Measurements from ENCODE around the gene ZMYM4.

ZMYM4 gene

GRCh38 chr1:35406103-35406502 is 137.6 kb downstream of the ZMYM4 start:
- no peak for DNase-seq (ENCODE audit: low read depth in 2 of 2)

- no peak for DNase-seq (ENCODE audit: low read depth in 2 of 2)
Observed at GRCh38 chr1:35407743-35408142, 139.2 kb downstream of the ZMYM4 start.

- DNase-seq (ENCODE audit: low read depth in 2 of 2): no peak
Observed at GRCh38 chr1:35408925-35409324, 140.4 kb downstream of the ZMYM4 start.

DNA sequence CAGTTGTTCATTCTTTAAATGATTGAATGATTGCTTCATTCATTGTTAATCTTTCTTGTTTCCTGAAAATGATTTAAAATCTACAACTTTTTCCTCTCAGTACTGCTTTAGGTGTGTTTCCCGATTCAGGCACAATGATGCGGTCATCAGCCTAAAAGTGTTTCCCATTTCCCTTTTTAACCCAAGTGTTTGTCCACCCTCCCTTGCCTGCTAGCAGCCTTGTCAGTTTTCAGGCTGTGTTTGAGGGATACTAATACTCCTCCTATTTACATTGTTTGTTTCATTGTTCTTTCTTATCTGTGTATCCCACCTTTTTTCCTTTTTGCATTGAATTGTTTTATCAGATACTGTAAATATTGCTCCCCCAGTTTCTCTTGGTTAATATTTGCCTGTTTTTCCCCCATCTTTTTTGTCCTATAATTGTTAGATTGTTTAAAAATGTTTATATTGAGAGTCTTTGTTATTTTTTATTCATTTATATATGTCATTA is 157.6 kb downstream of the ZMYM4 start:
- DNase-seq (ENCODE audit: low read depth in 2 of 2): no peak

- DNase-seq (ENCODE audit: low read depth in 2 of 2): no peak
Observed at GRCh38 chr1:35428360-35428759, 159.9 kb downstream of the ZMYM4 start.

DNA sequence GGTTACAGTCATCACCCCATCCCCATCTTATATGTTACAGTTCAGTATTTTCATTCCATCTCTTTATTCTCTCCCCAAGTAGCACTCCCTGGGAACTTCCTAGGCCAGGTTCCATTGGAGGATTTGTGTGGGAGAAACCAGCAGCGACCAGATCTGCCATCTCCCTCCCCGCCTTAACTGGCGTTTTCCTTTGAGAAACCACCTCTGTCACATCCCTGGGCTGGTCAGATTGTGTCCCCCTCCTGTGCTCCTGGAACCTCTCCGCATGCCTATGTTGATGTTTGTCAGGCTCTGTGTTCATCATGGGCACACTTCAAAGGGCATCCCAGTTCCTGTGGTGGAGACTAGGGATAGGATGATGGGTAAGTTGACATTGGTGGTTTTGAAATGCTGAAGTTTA is 162.3 kb downstream of the ZMYM4 start:
- DNase-seq (ENCODE audit: low read depth in 2 of 2): no peak

DNA sequence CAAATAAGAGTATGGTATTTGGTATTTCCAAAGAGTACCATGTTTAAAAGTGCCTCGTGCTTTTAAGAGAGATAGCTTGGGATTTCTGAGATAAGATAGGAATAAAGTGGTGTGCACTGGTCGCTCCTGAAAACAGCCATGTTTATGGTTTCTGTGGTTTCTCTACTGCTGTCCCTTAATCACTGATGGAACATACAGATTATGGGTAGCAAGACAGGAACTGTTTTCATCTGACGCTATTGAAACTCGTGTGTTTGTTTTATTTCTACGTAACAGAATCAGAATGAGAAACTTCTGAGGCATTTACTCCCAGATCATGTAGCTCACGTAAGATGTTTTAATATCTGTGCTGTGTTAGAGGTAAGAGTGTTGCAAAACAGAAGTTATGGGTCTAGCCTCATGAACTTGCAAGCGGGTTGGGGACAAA is 162.7 kb downstream of the ZMYM4 start:
- no peak for DNase-seq (ENCODE audit: low read depth in 2 of 2)

DNA sequence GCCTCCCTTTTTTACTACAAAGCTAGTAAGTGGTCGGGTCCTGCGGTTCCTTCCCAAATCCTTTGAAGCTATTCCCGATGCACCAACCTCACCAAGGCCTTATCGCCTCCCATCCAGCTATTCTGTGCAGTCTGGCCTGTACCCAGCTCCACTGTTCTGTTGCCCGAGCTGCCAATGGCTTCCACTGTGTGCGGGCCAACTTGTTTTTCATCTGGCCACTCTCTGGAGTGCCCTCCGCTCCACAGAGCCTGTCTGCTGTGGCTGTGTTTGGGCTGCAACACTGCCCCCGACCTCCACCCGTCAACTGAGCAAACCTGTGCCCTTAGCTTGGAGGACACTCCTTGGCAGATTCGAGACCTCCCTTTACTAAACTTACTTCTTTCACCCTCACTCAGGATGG is 163.7 kb downstream of the ZMYM4 start:
- DNase-seq (ENCODE audit: low read depth in 2 of 2): no peak

GRCh38 chr1:35433714-35434113 is 165.2 kb downstream of the ZMYM4 start:
- DNase-seq (ENCODE audit: low read depth in 2 of 2): no peak

- no peak for DNase-seq (ENCODE audit: low read depth in 2 of 2)
Observed at GRCh38 chr1:35434703-35435102, 166.2 kb downstream of the ZMYM4 start.

DNA sequence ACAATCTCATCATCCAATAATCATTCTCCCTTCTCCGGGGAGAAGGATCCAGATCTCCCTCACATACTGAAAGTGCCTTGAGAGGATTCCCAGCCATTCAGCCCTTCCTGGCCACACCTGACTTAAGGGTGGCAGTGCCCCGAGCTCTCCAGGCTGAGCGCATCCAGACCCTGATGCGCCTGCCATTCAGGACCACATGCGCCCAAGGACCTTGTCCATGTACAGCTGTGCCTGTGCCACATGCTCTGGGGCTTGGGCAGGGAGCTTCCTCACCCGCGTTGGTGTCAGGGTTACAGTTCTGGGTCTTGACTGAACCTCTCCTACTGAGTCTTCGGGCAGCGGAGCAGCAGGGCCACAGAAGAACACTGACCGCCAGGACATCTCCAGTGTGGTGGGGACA is 167.6 kb downstream of the ZMYM4 start:
- no peak for DNase-seq (ENCODE audit: low read depth in 2 of 2)

- DNase-seq (ENCODE audit: low read depth in 2 of 2): no peak
Observed at GRCh38 chr1:35437200-35437599, 168.7 kb downstream of the ZMYM4 start.

- no peak for DNase-seq (ENCODE audit: low read depth in 2 of 2)
Observed at GRCh38 chr1:35439626-35440025, 171.1 kb downstream of the ZMYM4 start.

- DNase-seq (ENCODE audit: low read depth in 2 of 2): no peak
Observed at GRCh38 chr1:35441926-35442579, 173.5 kb downstream of the ZMYM4 start.

DNA sequence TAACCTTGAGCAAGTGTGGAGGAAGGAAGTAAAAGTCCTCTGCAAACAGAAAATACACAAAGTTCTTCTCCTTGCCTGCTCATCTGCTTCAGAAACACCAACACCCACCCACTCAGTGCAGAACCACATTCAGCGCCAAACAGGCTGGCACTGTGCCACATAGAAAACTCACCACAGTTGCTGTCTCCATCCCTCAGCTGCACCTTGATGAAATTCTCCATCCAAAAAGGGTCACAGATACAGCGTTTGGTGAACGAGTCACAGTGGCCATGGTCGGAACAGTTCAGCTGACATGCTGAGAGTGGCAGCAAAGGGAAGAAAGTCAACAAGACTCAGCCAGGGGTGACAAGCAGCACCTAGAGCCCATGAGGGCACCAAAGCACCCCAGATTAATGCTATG is 174.2 kb downstream of the ZMYM4 start:
- no peak for DNase-seq (ENCODE audit: low read depth in 2 of 2)

GRCh38 chr1:35443768-35444518 is 175.4 kb downstream of the ZMYM4 start:
- DNase-seq (ENCODE audit: low read depth in 2 of 2): no peak

DNA sequence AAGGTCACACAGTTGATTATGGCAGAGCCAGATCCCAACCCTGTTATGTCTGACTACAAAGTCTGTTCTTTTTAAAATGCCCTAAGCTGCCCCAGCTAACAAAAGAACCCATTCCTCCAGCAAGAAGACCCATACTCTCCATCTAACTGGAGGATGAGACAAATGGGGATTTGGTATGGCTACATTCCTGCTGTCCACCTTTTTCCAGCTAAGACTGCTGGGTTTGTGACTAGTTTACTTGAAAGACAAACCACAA is 175.9 kb downstream of the ZMYM4 start:
- DNase-seq (ENCODE audit: low read depth in 2 of 2): no peak

GRCh38 chr1:35447278-35447677 is 178.8 kb downstream of the ZMYM4 start:
- no peak for DNase-seq (ENCODE audit: low read depth in 2 of 2)

GRCh38 chr1:35448344-35448801 is 179.9 kb downstream of the ZMYM4 start:
- DNase-seq (ENCODE audit: low read depth in 2 of 2): peak; percentile 81 to 82

GRCh38 chr1:35449334-35450008 is 181.0 kb downstream of the ZMYM4 start:
- DNase-seq (ENCODE audit: low read depth in 2 of 2): peak; percentile 65 to 70

GRCh38 chr1:35451125-35451528 is 182.6 kb downstream of the ZMYM4 start:
- peak; percentile 23 to 26 for DNase-seq (ENCODE audit: low read depth in 2 of 2)

DNA sequence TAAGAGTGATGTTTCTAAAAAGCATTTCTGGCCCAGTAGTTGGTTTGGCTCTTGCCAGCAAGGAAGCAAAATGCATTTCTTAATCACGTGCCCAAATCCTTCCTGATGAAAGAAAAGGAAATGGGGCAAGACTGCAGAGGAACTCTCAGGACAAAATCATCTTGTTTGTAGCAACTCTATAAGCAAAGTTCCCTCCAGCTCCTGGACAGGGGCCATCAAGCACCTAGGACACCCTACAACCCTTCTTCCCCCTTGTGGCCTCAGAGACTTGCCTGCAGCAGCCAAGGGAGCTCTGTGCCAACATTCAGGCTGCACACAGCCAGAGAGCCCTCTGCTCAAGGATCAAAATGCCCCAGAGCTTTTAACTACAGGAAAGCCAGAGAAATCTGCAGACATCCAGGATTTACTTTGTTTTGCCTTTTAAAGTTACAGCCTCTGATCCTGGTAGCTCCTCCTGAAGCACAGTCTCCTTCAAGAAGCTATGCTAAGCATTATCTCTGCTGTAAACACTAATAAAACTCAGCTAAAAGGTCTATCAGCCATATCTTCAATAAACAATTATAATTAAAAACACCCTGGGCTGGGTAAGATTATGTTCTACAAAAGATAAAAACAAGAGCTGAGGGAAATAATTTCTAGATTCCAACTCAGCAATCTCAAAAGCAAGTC is 183.7 kb downstream of the ZMYM4 start:
- DNase-seq (ENCODE audit: low read depth in 2 of 2): no peak
